ENCODE data around the gene XYLB. TPM values are rescaled to one million over a fixed set of nuclear protein-coding genes. Genes with fewer than 3 reads are reported as not detected.

XYLB gene
- total RNA-seq, 4 donors from 2014 or later = 3.1 to 6.6 (median 4.1) TPM

GRCh38 chr3:38345879-38346586 lies 552 bp upstream of the XYLB start:
- DNase-seq (ENCODE audit: low spot score in 2 of 2) = peak in 1 of 2 donors; percentile 9
- H3K27ac ChIP-seq = peak overlapping the region in 1 of 4 donors; percentile 82
- 48 to 59% methylated on average over 7 to 9 of the region's 10 CpGs for WGBS, 2 donors

DNA sequence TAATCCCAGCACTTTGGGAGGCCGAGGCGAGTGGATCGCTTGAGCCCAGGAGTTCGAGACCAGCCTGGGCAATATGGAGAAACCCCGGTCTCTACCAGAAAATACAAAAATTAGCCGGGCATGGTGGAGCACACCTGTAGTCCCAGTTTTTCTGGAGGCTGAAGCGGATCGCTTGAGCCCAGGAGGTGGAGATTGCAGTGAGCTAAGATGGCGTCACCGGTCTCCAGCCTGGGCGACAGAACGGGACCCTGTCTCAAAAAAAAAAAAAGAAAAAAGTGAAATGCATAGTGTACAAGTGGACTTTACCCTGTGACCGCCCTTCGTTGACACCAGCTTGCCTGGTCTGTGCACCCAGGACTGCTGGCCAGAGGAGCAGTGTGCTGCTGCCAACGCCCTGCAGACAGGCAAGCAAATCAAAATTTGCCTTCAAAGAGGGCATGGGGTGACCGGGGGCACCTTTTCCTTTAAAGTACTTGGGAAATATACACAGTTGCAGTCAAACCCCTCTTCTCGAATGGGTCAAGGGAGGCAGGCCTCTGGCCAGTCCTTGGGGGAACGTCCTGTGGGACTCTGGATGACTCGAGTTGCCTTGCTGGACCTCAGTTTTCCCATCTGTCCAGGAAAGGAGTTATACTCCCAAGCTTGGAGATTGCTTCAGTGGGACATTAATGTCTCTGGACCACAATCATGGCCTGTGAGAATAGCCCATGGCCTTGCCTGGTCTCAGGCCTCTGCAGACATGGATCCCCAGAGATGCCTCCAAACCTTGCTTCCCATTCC lies 1.0 kb downstream of the XYLB start:
- DNase-seq (ENCODE audit: low spot score in 2 of 2) = no peak
- no peak overlapping the region for H3K27ac ChIP-seq
- WGBS, 2 donors = 81 to 82% methylated on average over 19 of the region's 19 CpGs
- TF ChIP-seq POLR2A (IDR thresholded peaks at IDR 0.05) = no peak
- no peak for TF ChIP-seq EP300 (IDR thresholded peaks at IDR 0.05)
- TF ChIP-seq, protein P1, sequence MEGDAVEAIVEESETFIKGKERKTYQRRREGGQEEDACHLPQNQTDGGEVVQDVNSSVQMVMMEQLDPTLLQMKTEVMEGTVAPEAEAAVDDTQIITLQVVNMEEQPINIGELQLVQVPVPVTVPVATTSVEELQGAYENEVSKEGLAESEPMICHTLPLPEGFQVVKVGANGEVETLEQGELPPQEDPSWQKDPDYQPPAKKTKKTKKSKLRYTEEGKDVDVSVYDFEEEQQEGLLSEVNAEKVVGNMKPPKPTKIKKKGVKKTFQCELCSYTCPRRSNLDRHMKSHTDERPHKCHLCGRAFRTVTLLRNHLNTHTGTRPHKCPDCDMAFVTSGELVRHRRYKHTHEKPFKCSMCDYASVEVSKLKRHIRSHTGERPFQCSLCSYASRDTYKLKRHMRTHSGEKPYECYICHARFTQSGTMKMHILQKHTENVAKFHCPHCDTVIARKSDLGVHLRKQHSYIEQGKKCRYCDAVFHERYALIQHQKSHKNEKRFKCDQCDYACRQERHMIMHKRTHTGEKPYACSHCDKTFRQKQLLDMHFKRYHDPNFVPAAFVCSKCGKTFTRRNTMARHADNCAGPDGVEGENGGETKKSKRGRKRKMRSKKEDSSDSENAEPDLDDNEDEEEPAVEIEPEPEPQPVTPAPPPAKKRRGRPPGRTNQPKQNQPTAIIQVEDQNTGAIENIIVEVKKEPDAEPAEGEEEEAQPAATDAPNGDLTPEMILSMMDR (IDR thresholded peaks at IDR 0.05) = no peak
- H3K4me3 ChIP-seq = peak overlapping the region; percentile 47 to 75 (median 66)
- peaks cover 0 to 21% (median 4%) of the 10 kb centered on the region in 4 donors for H3K4me1 ChIP-seq
- H3K27me3 ChIP-seq = no peaks in the 10 kb centered on the region
- peaks cover 0 to 6% (median 0%) of the 10 kb centered on the region in 3 donors for H3K36me3 ChIP-seq
- no peaks in the 10 kb centered on the region for H3K9me3 ChIP-seq

More at GRCh38 chr3:38345879-38346586, 552 bp upstream of the XYLB start:
- Histone ChIP-seq H3K4me1 (peaks cover 0 to 21% (median 4%) of the 10 kb centered on the region in 4 donors), H3K9me3 (no peaks in the 10 kb centered on the region), H3K27me3 (no peaks in the 10 kb centered on the region), H3K36me3 (no peaks in the 10 kb centered on the region), H3K4me3 (peak overlapping the region in 3 of 4 donors; percentile 59 to 75 (median 74))
- TF ChIP-seq EP300 (IDR thresholded peaks at IDR 0.05) = no peak
- no peak for TF ChIP-seq POLR2A (IDR thresholded peaks at IDR 0.05)
- TF ChIP-seq, protein P1 (IDR thresholded peaks at IDR 0.05) = no peak

DNA sequence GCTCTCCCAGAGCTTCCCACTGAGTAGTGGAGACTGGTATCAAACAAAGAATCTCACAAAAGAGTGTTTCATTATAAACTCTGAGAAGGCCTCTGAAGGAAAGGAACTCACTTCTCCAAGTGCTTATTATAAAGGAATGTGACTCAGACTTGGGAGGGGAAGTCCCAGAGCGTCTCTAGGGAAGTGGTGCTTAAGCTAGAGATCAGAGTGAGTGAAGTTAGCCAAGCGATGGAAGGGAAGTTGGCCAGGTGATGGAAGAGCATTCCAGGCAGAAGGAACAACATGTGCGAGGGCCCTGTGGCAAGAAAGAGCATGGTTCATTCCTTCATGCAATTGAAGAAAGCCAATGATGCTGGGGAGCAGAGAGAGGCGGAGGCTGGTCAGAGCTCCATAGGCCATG lies 2.3 kb downstream of the XYLB start:
- Histone ChIP-seq H3K27me3 (no peaks in the 10 kb centered on the region), H3K4me1 (peaks cover 0 to 21% (median 4%) of the 10 kb centered on the region in 4 donors), H3K27ac (no peak overlapping the region), H3K4me3 (no peak overlapping the region), H3K9me3 (no peaks in the 10 kb centered on the region), H3K36me3 (peaks cover 0 to 19% (median 0%) of the 10 kb centered on the region in 3 donors)
- DNase-seq (ENCODE audit: low spot score in 2 of 2) = no peak
- 63 to 74% methylated on average over 4 of the region's 4 CpGs for WGBS, 2 donors
- no peak for TF ChIP-seq EP300 (IDR thresholded peaks at IDR 0.05)
- no peak for TF ChIP-seq POLR2A (IDR thresholded peaks at IDR 0.05)
- TF ChIP-seq, protein P1 (IDR thresholded peaks at IDR 0.05) = no peak

DNA sequence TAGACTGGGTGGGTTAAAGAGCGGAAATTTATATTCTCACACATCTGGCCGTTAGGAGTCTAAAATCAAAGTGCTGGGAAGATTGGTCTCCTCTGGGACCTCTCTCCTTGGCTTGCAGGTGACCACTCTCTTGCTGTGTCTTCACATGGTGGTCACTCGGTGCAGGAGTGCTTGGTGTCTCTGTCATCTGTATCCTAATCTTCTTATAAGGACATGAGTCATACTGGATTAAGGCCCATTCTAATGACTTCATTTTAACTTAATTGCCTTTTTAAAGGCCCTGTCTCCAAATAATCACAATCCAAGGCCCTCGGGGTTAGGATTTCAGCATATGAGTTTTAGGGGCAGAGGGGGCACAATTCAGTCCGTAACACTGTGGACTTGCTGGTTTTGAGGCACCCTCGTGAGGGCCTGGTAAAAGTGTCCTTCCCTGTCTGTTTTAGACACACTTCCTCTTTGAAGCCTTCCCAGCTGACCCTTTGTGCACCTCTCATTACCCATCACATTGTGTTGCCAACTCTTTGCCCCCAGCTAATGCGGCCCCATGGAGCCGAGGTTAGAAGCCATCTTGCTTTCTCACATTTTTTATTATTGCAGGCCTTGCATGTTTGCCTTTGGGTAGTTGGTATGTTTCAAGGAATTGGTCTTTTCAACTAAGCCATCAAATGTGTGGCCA lies 3.2 kb downstream of the XYLB start:
- no peaks in the 10 kb centered on the region for H3K9me3 ChIP-seq
- H3K27ac ChIP-seq = no peak overlapping the region
- H3K4me3 ChIP-seq = no peak overlapping the region
- TF ChIP-seq EP300 (IDR thresholded peaks at IDR 0.05) = no peak
- TF ChIP-seq, protein P1 (IDR thresholded peaks at IDR 0.05) = no peak
- TF ChIP-seq POLR2A (IDR thresholded peaks at IDR 0.05) = no peak
- H3K36me3 ChIP-seq = peaks cover 0 to 22% (median 0%) of the 10 kb centered on the region in 3 donors
- peaks cover 0 to 21% (median 4%) of the 10 kb centered on the region in 4 donors for H3K4me1 ChIP-seq
- WGBS, 2 donors = 81 to 90% methylated on average over 8 of the region's 8 CpGs
- DNase-seq (ENCODE audit: low spot score in 2 of 2) = no peak
- H3K27me3 ChIP-seq = no peaks in the 10 kb centered on the region
